HG03159 (cell line): Measurements from ENCODE around the gene CDH23.

Experiments used
- ATAC-seq: cut with Tn5 transposase; IDR thresholded peaks from one replicate; pipeline ENCODE4 v1.9.1; 2021; ENCODE audit warnings: mild to moderate bottlenecking, moderate library complexity; ENCODE audit not compliant: unreplicated experiment

The CDH23 gene

GRCh38 chr10:71554671-71555070 is 158.0 kb downstream of the CDH23 start:
- ATAC-seq = no peak

- no peak for ATAC-seq
Measured at GRCh38 chr10:71555087-71555723, 158.5 kb downstream of the CDH23 start.

GRCh38 chr10:71555724-71556119 is 159.0 kb downstream of the CDH23 start:
- no peak for ATAC-seq

GRCh38 chr10:71558991-71559390 is 162.3 kb downstream of the CDH23 start:
- no peak for ATAC-seq

GRCh38 chr10:71561003-71561574 is 164.4 kb downstream of the CDH23 start:
- no peak for ATAC-seq

- ATAC-seq = no peak
Measured at GRCh38 chr10:71562181-71562580, 165.5 kb downstream of the CDH23 start.

GRCh38 chr10:71562904-71563303 is 166.2 kb downstream of the CDH23 start:
- ATAC-seq = no peak

- no peak for ATAC-seq
Measured at GRCh38 chr10:71564194-71564820, 167.6 kb downstream of the CDH23 start.

GRCh38 chr10:71565284-71566000 is 168.7 kb downstream of the CDH23 start:
- ATAC-seq = no peak

- ATAC-seq = no peak
Measured at GRCh38 chr10:71567006-71567405, 170.3 kb downstream of the CDH23 start.

- no peak for ATAC-seq
Measured at GRCh38 chr10:71568896-71569492, 172.3 kb downstream of the CDH23 start.

- no peak for ATAC-seq
Measured at GRCh38 chr10:71569775-71570588, 173.3 kb downstream of the CDH23 start.

- no peak for ATAC-seq
Measured at GRCh38 chr10:71571460-71572175, 174.9 kb downstream of the CDH23 start.

GRCh38 chr10:71572962-71573361 is 176.2 kb downstream of the CDH23 start:
- ATAC-seq = no peak

GRCh38 chr10:71573562-71574518 is 177.1 kb downstream of the CDH23 start:
- no peak for ATAC-seq

GRCh38 chr10:71575451-71575850 is 178.7 kb downstream of the CDH23 start:
- ATAC-seq = no peak

- no peak for ATAC-seq
Measured at GRCh38 chr10:71575934-71576801, 179.4 kb downstream of the CDH23 start.

GRCh38 chr10:71576842-71577241 is 180.1 kb downstream of the CDH23 start:
- ATAC-seq = no peak
